PC-9 (cell line): Measurements from ENCODE around the gene ZNF462. TPM values are rescaled to one million over a fixed set of nuclear protein-coding genes. Genes with fewer than 3 reads are reported as not detected.

ENCODE experiments used
- BruUV-seq: library from RNA; stranded (reverse); fragments of 400-500 nt; replicated peaks from 2 replicates; lab custom pipeline; 2021; lab: Mats Ljungman, UMichigan
- CTCF ChIA-PET: fragments of 300-600 bp; sonication (Branson Sonifier 250); formaldehyde crosslinking; loops from one replicate; lab custom pipeline; 2022; ENCODE audit warnings: antibody characterized with exemption; lab: Charles Lee
- POLR2A ChIA-PET: fragments of 300-600 bp; sonication (Branson Sonifier 250); formaldehyde crosslinking; loops from one replicate; lab custom pipeline; 2022; ENCODE audit warnings: antibody characterized with exemption; ENCODE audit not compliant: unreplicated experiment; lab: Charles Lee
- DNase-seq, 2 experiments: peaks; one replicate each; pipeline versions ENCODE4 v3.0.0 to v3.0.0-alpha.2; 2015 to 2022; ENCODE audit warnings: mixed read lengths in 1 of 2
- H2AFZ ChIP-seq: fragments of 200-600 bp; sonication (generic); 2 replicates; pipeline ENCODE4 v1.8.1; 2017; ENCODE audit warnings: antibody characterized with exemption
- H3F3A ChIP-seq: fragments of 200-600 bp; sonication (generic); 2 replicates; pipeline ENCODE4 v1.8.1; 2017; ENCODE audit warnings: antibody characterized with exemption, mild to moderate bottlenecking, low read depth; ENCODE audit not compliant: insufficient read depth
- H3K27ac ChIP-seq: fragments of 200-600 bp; sonication (generic); 2 replicates; pipeline ENCODE4 v1.6.1; 2016; ENCODE audit warnings: mixed run types
- H3K27me3 ChIP-seq: fragments of 200-600 bp; sonication (generic); 2 replicates; pipeline ENCODE4 v1.6.1; 2016; ENCODE audit warnings: low read depth, mixed run types; ENCODE audit not compliant: insufficient read depth
- H3K36me3 ChIP-seq: fragments of 200-600 bp; sonication (generic); 2 replicates; pipeline ENCODE4 v1.6.1; 2016; ENCODE audit warnings: low read depth, mixed run types
- H3K4me1 ChIP-seq: fragments of 200-600 bp; sonication (generic); replicated peaks from 2 replicates; pipeline ENCODE4 v1.6.1; 2016; ENCODE audit warnings: mixed run types; ENCODE audit not compliant: insufficient read depth
- H3K4me2 ChIP-seq: fragments of 200-600 bp; sonication (generic); 2 replicates; pipeline ENCODE4 v1.6.1; 2017; ENCODE audit warnings: mixed run types
- H3K4me3 ChIP-seq: fragments of 200-600 bp; sonication (generic); 2 replicates; pipeline ENCODE4 v1.6.1; 2016; ENCODE audit warnings: mixed run types
- H3K79me2 ChIP-seq: fragments of 200-600 bp; sonication (generic); 2 replicates; pipeline ENCODE4 v1.6.1; 2017; ENCODE audit warnings: low read depth, mixed run types
- H3K9me2 ChIP-seq: fragments of 200-600 bp; sonication (generic); 2 replicates; pipeline ENCODE4 v1.8.1; 2017; ENCODE audit warnings: mild to moderate bottlenecking; ENCODE audit not compliant: insufficient read depth
- H3K9me3 ChIP-seq: fragments of 200-600 bp; sonication (generic); 2 replicates; pipeline ENCODE4 v1.8.1; 2016; ENCODE audit warnings: low read depth; ENCODE audit not compliant: insufficient read depth
- H4K20me1 ChIP-seq: fragments of 200-600 bp; sonication (generic); 2 replicates; pipeline ENCODE4 v1.8.1; 2017; ENCODE audit not compliant: insufficient read depth
- EZH2 ChIP-seq: fragments of 200-600 bp; sonication (generic); IDR thresholded peaks from 2 replicates; pipeline ENCODE4 v1.8.0; 2017; ENCODE audit warnings: antibody characterized with exemption, low read depth
- intact Hi-C: fragments of 100-400 bp; cut with micrococcal nuclease; formaldehyde crosslinking; loops from one replicate; pipeline ENCODE4 v1.10.0; 2022; ENCODE audit not compliant: unreplicated experiment
- total RNA-seq: library from RNA; stranded (reverse); gene quantifications from 2 replicates; pipeline ENCODE4 v1.2.3, GENCODE V29; 2021
- TF ChIP-seq, protein P1 (sequence below): fragments of 200-600 bp; sonication (generic); conservative IDR thresholded peaks from 2 replicates; pipeline ENCODE4 v1.6.1; 2017; ENCODE audit warnings: mixed run types, antibody characterized with exemption, mild to moderate bottlenecking, moderate library complexity

Gene ZNF462
- total RNA-seq, 1 experiment from 2014 or later = 4.8 TPM

DNA sequence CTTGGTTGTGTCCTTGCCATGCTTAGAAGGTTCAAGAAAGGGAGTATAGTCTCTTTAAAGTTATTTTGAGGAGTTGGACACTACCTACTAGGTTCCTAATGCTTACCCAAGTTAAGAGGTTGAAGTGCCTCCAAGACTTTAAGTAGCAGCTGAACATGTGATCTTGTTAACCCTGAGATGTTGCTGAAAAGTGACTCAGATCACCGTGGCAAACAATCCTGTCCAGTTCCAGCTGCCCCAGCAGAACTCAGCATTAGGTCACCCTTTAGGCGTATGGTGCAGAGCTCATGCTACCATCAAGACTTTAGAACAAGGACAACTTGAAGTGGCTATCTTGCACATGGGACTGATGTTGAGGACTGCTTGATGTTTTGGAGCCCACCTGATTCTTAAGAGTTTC is 22.5 kb downstream of the ZNF462 start:
- no peak overlapping the region for H3K27ac ChIP-seq
- H3K79me2 ChIP-seq = no peaks in the 10 kb centered on the region
- no peak overlapping the region for H3K4me3 ChIP-seq
- no peaks in the 10 kb centered on the region; the same call in 1 of the 2 replicates for H3K9me3 ChIP-seq
- 0 out of 2 replicates have a peak, but pooled peaks cover 19% of the 10 kb centered on the region for H3K4me1 ChIP-seq
- POLR2A ChIA-PET = no interaction called here
- no peak overlapping the region for H2AFZ ChIP-seq
- H3K27me3 ChIP-seq = no peaks in the 10 kb centered on the region
- H3K36me3 ChIP-seq = no peaks in the 10 kb centered on the region
- no peaks in the 10 kb centered on the region for H3K9me2 ChIP-seq
- H3K4me2 ChIP-seq = no peak overlapping the region
- TF ChIP-seq, protein P1, sequence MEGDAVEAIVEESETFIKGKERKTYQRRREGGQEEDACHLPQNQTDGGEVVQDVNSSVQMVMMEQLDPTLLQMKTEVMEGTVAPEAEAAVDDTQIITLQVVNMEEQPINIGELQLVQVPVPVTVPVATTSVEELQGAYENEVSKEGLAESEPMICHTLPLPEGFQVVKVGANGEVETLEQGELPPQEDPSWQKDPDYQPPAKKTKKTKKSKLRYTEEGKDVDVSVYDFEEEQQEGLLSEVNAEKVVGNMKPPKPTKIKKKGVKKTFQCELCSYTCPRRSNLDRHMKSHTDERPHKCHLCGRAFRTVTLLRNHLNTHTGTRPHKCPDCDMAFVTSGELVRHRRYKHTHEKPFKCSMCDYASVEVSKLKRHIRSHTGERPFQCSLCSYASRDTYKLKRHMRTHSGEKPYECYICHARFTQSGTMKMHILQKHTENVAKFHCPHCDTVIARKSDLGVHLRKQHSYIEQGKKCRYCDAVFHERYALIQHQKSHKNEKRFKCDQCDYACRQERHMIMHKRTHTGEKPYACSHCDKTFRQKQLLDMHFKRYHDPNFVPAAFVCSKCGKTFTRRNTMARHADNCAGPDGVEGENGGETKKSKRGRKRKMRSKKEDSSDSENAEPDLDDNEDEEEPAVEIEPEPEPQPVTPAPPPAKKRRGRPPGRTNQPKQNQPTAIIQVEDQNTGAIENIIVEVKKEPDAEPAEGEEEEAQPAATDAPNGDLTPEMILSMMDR = no peak
- TF ChIP-seq EZH2 = no peak
- intact Hi-C loops = no loop called here
- CTCF ChIA-PET = no interaction called here
- no TSS peak for BruUV-seq
- H4K20me1 ChIP-seq = no peaks in the 10 kb centered on the region
- no peaks in the 10 kb centered on the region for H3F3A ChIP-seq
- no peak for DNase-seq

DNA sequence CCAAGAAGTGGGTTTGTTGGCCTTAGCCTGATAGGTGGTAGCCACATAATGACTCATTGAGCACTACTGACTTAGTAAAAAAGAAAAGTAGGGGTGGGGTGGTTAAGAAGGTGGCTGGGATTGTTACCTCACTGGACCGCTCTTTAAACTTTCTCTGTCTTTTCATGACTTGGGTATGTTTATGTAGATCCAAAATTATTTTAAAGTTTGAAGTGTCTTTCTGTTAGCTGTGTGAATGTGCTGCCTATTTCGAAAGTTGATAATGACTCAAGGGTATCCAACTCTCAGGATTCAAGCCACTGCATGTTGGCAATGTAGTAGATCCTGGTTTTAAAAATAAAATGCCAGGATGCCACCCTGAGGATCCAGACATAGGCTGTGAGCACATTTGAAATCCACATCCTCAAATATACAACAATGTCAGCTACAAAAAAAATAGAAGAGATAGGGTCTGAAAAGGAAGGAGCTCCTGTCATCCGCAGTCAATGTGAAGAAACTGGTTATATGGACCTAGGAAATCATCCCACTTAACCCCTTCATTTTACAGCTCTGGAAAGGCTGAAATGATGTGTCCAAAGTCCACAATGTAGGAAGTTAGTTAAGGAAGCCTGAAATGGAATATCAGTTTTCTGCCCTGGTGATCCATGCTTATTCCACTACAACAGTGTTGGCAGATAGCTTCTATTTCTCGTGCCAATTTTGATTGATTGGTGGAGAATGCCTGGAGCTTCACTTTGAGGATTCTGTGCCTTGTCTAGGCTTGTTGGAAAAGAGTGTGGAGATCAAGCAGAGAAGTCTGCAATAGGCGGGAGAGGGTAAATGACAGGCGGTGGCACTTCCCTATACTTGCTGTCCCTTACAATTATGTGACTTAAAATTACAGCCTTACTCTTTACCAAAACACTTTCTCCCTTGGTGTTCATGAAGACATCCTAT is 23.4 kb downstream of the ZNF462 start:
- CTCF ChIA-PET = no interaction called here
- Histone ChIP-seq H2AFZ (no peak overlapping the region), H3K4me2 (no peak overlapping the region), H3K36me3 (no peaks in the 10 kb centered on the region), H3K4me3 (no peak overlapping the region), H3K79me2 (no peaks in the 10 kb centered on the region), H3K4me1 (0 out of 2 replicates have a peak, but pooled peaks cover 19% of the 10 kb centered on the region), H4K20me1 (no peaks in the 10 kb centered on the region), H3K27ac (no peak overlapping the region), H3F3A (no peaks in the 10 kb centered on the region), H3K27me3 (no peaks in the 10 kb centered on the region), H3K9me2 (no peaks in the 10 kb centered on the region), H3K9me3 (no peaks in the 10 kb centered on the region; the same call in 1 of the 2 replicates)
- BruUV-seq = no TSS peak
- intact Hi-C loops = no loop called here
- DNase-seq = no peak
- POLR2A ChIA-PET = no interaction called here
- TF ChIP-seq, protein P1 = no peak
- no peak for TF ChIP-seq EZH2

DNA sequence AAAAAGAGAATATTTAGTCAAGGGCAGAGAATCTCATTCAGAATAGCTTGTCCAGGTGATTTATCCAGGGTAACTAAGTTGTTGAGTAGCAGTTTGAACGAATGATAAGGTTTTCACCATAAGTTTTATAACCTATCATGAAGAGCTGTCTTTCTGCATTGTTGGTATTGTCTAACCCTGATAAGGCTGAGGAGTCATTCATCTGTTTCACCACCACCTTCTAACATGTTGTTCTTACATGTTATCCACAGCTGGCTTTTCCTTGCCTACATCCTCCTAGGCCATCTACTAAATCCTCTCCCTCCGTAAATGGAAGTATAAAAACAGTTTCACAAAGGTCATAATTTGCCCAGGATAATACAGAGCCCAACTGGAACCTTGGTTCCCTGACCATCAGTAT is 24.1 kb downstream of the ZNF462 start:
- Histone ChIP-seq H3F3A (peaks cover 2% of the 10 kb centered on the region; the same call in 1 of the 2 replicates), H3K36me3 (no peaks in the 10 kb centered on the region), H3K27me3 (no peaks in the 10 kb centered on the region), H3K4me1 (peaks cover 26% of the 10 kb centered on the region), H3K27ac (no peak overlapping the region), H2AFZ (no peak overlapping the region), H4K20me1 (no peaks in the 10 kb centered on the region), H3K4me2 (no peak overlapping the region), H3K9me3 (no peaks in the 10 kb centered on the region; the same call in 1 of the 2 replicates), H3K79me2 (no peaks in the 10 kb centered on the region), H3K9me2 (no peaks in the 10 kb centered on the region), H3K4me3 (no peak overlapping the region)
- BruUV-seq = no TSS peak
- no peak for DNase-seq
- intact Hi-C loops = no loop called here
- ChIA-PET POLR2A (no interaction called here), CTCF (no interaction called here)
- TF ChIP-seq EZH2 = no peak
- TF ChIP-seq, protein P1 = no peak
